H1 (cell line): ENCODE measurements around the gene PRDX2. TPM values are rescaled to one million over a fixed set of nuclear protein-coding genes. Genes with fewer than 3 reads are reported as not detected.

Experiments
- CTCF ChIA-PET: fragments of 300-600 bp; sonication (Branson Sonifier 250); formaldehyde crosslinking; loops from one replicate; lab custom pipeline; 2021; ENCODE audit not compliant: partially characterized antibody; lab: Charles Lee
- POLR2A ChIA-PET: fragments of 300-600 bp; sonication (Branson Sonifier 250); formaldehyde crosslinking; loops from one replicate; lab custom pipeline; 2021; ENCODE audit warnings: inconsistent platforms; ENCODE audit not compliant: partially characterized antibody; lab: Charles Lee
- DNase-seq, 2 experiments: peaks; one replicate each; pipeline versions ENCODE4 v3.0.0 to v3.0.0-alpha.2; 2010 to 2022; ENCODE audit warnings: low spot score in 2 of 2, low read depth in 1 of 2, mixed read lengths in 1 of 2
- FAIRE-seq: peaks from 2 replicates; lab custom pipeline; 2011; peaks lifted over from hg19 to GRCh38; lab: Jason Lieb, UNC
- H2AFZ ChIP-seq: 2 replicates; pipeline ENCODE4 v1.8.1; 2012; ENCODE audit warnings: low read length, inconsistent platforms
- H2AK5ac ChIP-seq: 2 replicates; pipeline ENCODE4 v1.6.1; 2013; ENCODE audit warnings: low read depth, low read length
- H2BK120ac ChIP-seq: replicated peaks from 2 replicates; pipeline ENCODE3; 2013; ENCODE audit warnings: low read depth, low read length, inconsistent platforms
- H2BK12ac ChIP-seq: 2 replicates; pipeline ENCODE4 v1.6.1; 2013; ENCODE audit warnings: low read depth, low read length
- H2BK15ac ChIP-seq: 2 replicates; pipeline ENCODE4 v1.6.1; 2013; ENCODE audit warnings: low read length
- H2BK20ac ChIP-seq: 2 replicates; pipeline ENCODE4 v1.6.1; 2013; ENCODE audit warnings: low read length
- H2BK5ac ChIP-seq: 2 replicates; pipeline ENCODE4 v1.6.1; 2013; ENCODE audit warnings: low read depth, low read length
- H3K14ac ChIP-seq: 2 replicates; pipeline ENCODE4 v1.6.1; 2013; ENCODE audit warnings: inconsistent platforms; ENCODE audit not compliant: insufficient read length
- H3K18ac ChIP-seq: 2 replicates; pipeline ENCODE4 v1.6.1; 2013; ENCODE audit warnings: low read length; ENCODE audit errors: extremely low read depth
- H3K23ac ChIP-seq: 2 replicates; pipeline ENCODE4 v1.6.1; 2013; ENCODE audit warnings: inconsistent platforms; ENCODE audit not compliant: insufficient read length
- H3K23me2 ChIP-seq: 2 replicates; pipeline ENCODE4 v1.6.1; 2013; ENCODE audit warnings: low read depth, low read length
- H3K27ac ChIP-seq: 2 replicates; pipeline ENCODE4 v1.6.1; 2011; ENCODE audit warnings: low read depth, low read length, inconsistent platforms
- H3K27me3 ChIP-seq, 4 experiments: replicated peaks in 1 of 4; 1 replicate in 1 of 4; 2 replicates in 3 of 4; pipeline versions ENCODE4 v1.6.1 to v1.8.1; 2011 to 2013; ENCODE audit warnings: low read length in 3 of 4, mild to moderate bottlenecking in 3 of 4, inconsistent platforms in 2 of 4, mixed read lengths in 2 of 4, moderate library complexity in 1 of 4; ENCODE audit not compliant: control insufficient read depth in 3 of 4, insufficient read depth in 3 of 4; ENCODE audit errors: extremely low read depth in 1 of 4
- H3K36me3 ChIP-seq, 4 experiments: 2 replicates each; pipeline versions ENCODE4 v1.6.1 to v1.8.1; 2011 to 2013; ENCODE audit warnings: mild to moderate bottlenecking in 4 of 4, low read length in 3 of 4, moderate library complexity in 2 of 4, control low read depth in 1 of 4, inconsistent platforms in 1 of 4; ENCODE audit not compliant: insufficient read depth in 4 of 4, control insufficient read depth in 2 of 4
- H3K4ac ChIP-seq: replicated peaks from 2 replicates; pipeline ENCODE3; 2013; ENCODE audit warnings: low read length, low read depth, mixed read lengths, inconsistent platforms; ENCODE audit not compliant: insufficient read length
- H3K4me1 ChIP-seq, 4 experiments: replicated peaks in 1 of 4; 1 replicate in 1 of 4; 2 replicates in 3 of 4; pipeline versions ENCODE4 v1.6.1 to v1.8.1; 2011 to 2013; ENCODE audit warnings: low read length in 3 of 4, inconsistent platforms in 2 of 4, mixed read lengths in 1 of 4; ENCODE audit not compliant: insufficient read depth in 4 of 4, control insufficient read depth in 3 of 4
- H3K4me2 ChIP-seq, 2 experiments: 2 replicates each; pipeline versions ENCODE4 v1.6.1 to v1.8.1; 2011 to 2013; ENCODE audit warnings: low read depth in 2 of 2, low read length in 2 of 2, control low read depth in 1 of 2, inconsistent platforms in 1 of 2, mild to moderate bottlenecking in 1 of 2; ENCODE audit not compliant: insufficient read depth in 1 of 2
- H3K4me3 ChIP-seq, 4 experiments: fragments of 200-600, 300-600 bp in 1 of 4; sonication (generic), shearing (Covaris generic), sonication (Bioruptor Twin) in 1 of 4; 2 replicates each; pipeline versions ENCODE4 v1.5.1 to v1.8.1; 2011 to 2016; ENCODE audit warnings: low read length in 4 of 4, low read depth in 3 of 4, control low read depth in 2 of 4, inconsistent platforms in 2 of 4, mild to moderate bottlenecking in 2 of 4, mixed read lengths in 1 of 4, moderate library complexity in 1 of 4; ENCODE audit not compliant: insufficient read depth in 2 of 4; ENCODE audit errors: extremely low read depth in 1 of 4
- H3K56ac ChIP-seq: replicated peaks from 2 replicates; pipeline ENCODE3; 2013; ENCODE audit warnings: low read depth, mild to moderate bottlenecking, mixed read lengths, low read length, inconsistent platforms; ENCODE audit not compliant: insufficient read length
- H3K79me1 ChIP-seq: 2 replicates; pipeline ENCODE4 v1.6.1; 2013; ENCODE audit warnings: low read depth, low read length, control low read depth
- H3K79me2 ChIP-seq, 2 experiments: 2 replicates each; pipeline versions ENCODE4 v1.6.1 to v1.8.1; 2012 to 2013; ENCODE audit warnings: low read length in 2 of 2, mild to moderate bottlenecking in 2 of 2, inconsistent platforms in 1 of 2; ENCODE audit not compliant: insufficient read depth in 2 of 2, control insufficient read depth in 1 of 2
- H3K9ac ChIP-seq, 4 experiments: replicated peaks in 1 of 4; 1 replicate in 1 of 4; 2 replicates in 3 of 4; pipeline versions ENCODE4 v1.6.1 to v1.8.1; 2011 to 2013; ENCODE audit warnings: low read depth in 3 of 4, low read length in 3 of 4, control low read depth in 2 of 4, mild to moderate bottlenecking in 2 of 4, moderate library complexity in 2 of 4, inconsistent platforms in 1 of 4; ENCODE audit errors: extremely low read depth in 1 of 4
- H3K9me3 ChIP-seq, 2 experiments: 2 replicates each; pipeline versions ENCODE4 v1.6.1 to v1.8.1; 2012 to 2013; ENCODE audit warnings: mild to moderate bottlenecking in 2 of 2, moderate library complexity in 2 of 2, control low read depth in 1 of 2, inconsistent platforms in 1 of 2, low read depth in 1 of 2, low read length in 1 of 2, mixed read lengths in 1 of 2; ENCODE audit not compliant: insufficient read depth in 2 of 2
- H4K20me1 ChIP-seq, 2 experiments: replicated peaks in 1 of 2; 2 replicates each; pipeline versions ENCODE3 to v1.8.1; 2011 to 2013; ENCODE audit warnings: inconsistent platforms in 2 of 2, low read length in 2 of 2, mild to moderate bottlenecking in 1 of 2; ENCODE audit not compliant: insufficient read depth in 2 of 2, control insufficient read depth in 1 of 2
- H4K5ac ChIP-seq: 2 replicates; pipeline ENCODE4 v1.6.1; 2013; ENCODE audit warnings: low read length, low read depth, mixed read lengths, inconsistent platforms; ENCODE audit not compliant: insufficient read length
- H4K8ac ChIP-seq: 2 replicates; pipeline ENCODE4 v1.8.0; 2013; ENCODE audit warnings: mild to moderate bottlenecking, moderate library complexity, low read length, inconsistent platforms; ENCODE audit not compliant: insufficient read depth; ENCODE audit errors: extremely low read depth
- H4K91ac ChIP-seq: replicated peaks from 2 replicates; pipeline ENCODE3; 2013; ENCODE audit warnings: low read length, mixed read lengths, inconsistent platforms; ENCODE audit not compliant: insufficient read length
- CREB1 ChIP-seq: IDR thresholded peaks from 2 replicates; pipeline ENCODE4 v1.6.1; 2012; ENCODE audit warnings: inconsistent platforms
- EGR1 ChIP-seq: IDR thresholded peaks from 2 replicates; pipeline ENCODE4 v1.6.1; 2011; ENCODE audit warnings: low read depth, low read length, borderline replicate concordance
- EZH2 ChIP-seq: fragments of 200-600 bp; sonication (generic); IDR thresholded peaks from 2 replicates; pipeline ENCODE4 v1.7.1; 2012; ENCODE audit warnings: low read depth, mild to moderate bottlenecking, moderate library complexity, low read length, inconsistent platforms; ENCODE audit not compliant: severe bottlenecking
- HDAC2 ChIP-seq, 2 experiments: fragments of 300-600 bp in 1 of 2; sonication (generic) in 1 of 2; IDR thresholded peaks; 2 replicates each; pipeline ENCODE4 v1.6.1; 2011 to 2012; ENCODE audit warnings: low read depth in 2 of 2, low read length in 2 of 2, mild to moderate bottlenecking in 2 of 2, moderate library complexity in 2 of 2, borderline replicate concordance in 1 of 2, inconsistent platforms in 1 of 2
- JUN ChIP-seq: IDR thresholded peaks from 2 replicates; pipeline ENCODE4 v1.6.1; 2011; ENCODE audit warnings: low read depth, mild to moderate bottlenecking, improper control_type of control experiment, low read length
- KDM1A ChIP-seq: fragments of 200-600, 300-600 bp; sonication (generic); IDR thresholded peaks from 2 replicates; pipeline ENCODE4 v1.7.1; 2016; ENCODE audit warnings: mild to moderate bottlenecking, low read length, borderline replicate concordance
- KDM5A ChIP-seq: fragments of 200-600 bp; IDR thresholded peaks from 2 replicates; pipeline ENCODE4 v1.7.1; 2012; ENCODE audit warnings: mild to moderate bottlenecking, low read length, inconsistent platforms, mixed read lengths
- NRF1 ChIP-seq: IDR thresholded peaks from 2 replicates; pipeline ENCODE4 v1.6.1; 2011; ENCODE audit warnings: mild to moderate bottlenecking, low read depth, low read length, improper control_type of control experiment
- POLR2AphosphoS5 ChIP-seq: IDR thresholded peaks from 2 replicates; pipeline ENCODE4 v1.6.1; 2011; ENCODE audit warnings: low read depth, low read length
- RXRA ChIP-seq: IDR thresholded peaks from 2 replicates; pipeline ENCODE4 v1.6.1; 2011; ENCODE audit warnings: low read depth, mild to moderate bottlenecking, low read length, moderate library complexity; ENCODE audit not compliant: insufficient read depth
- SP4 ChIP-seq: IDR thresholded peaks from 2 replicates; pipeline ENCODE4 v1.6.1; 2012; ENCODE audit warnings: low read length, inconsistent platforms
- ZNF274 ChIP-seq: IDR thresholded peaks from 2 replicates; pipeline ENCODE4 v1.7.0; 2012; ENCODE audit warnings: low read length, borderline replicate concordance; ENCODE audit errors: extremely low read depth
- WGBS, 2 experiments: shearing (Covaris generic) in 1 of 2; methylation state at CpG; one replicate each; pipeline versions ENCODE4 v1.1.6 to v1.1.7; 2013 to 2015; ENCODE audit warnings: low lambda C conversion rate in 2 of 2, mixed read lengths in 2 of 2, inconsistent platforms in 1 of 2, low coverage in 1 of 2, missing lambda C conversion rate in 1 of 2; ENCODE audit not compliant: insufficient replicate concordance in 2 of 2, insufficient coverage in 1 of 2, insufficient read length in 1 of 2; ENCODE audit errors: extremely low coverage in 1 of 2, missing lambda C conversion rate in 1 of 2; 5-methylcytosine and 5-hydroxymethylcytosine counted together
- polyA plus RNA-seq, 7 experiments: library from polyadenylated mRNA; depleted of rRNA in 3 of 7; stranded (reverse) in 5 of 7; unstranded in 2 of 7; fragments of >200 nt in 5 of 7; fragments of 200-250 nt in 2 of 7; gene quantifications; 1 replicate in 5 of 7; 2 replicates in 1 of 7; 4 replicates in 1 of 7; pipeline versions ENCODE4 v1.2.1 to v1.2.3, GENCODE V29; 2011 to 2013; ENCODE audit warnings: missing spikeins in 2 of 7, mixed read lengths in 2 of 7
- total RNA-seq: library from RNA; stranded (reverse); fragmentation: NEBNext Ultra II Directional; extraction: Animal tissue kit (Norgen Biotek cat#: 25700); gene quantifications from 2 replicates; pipeline ENCODE4 v1.2.1, GENCODE V29; 2021
- TF ChIP-seq, protein P1 (sequence below): IDR thresholded peaks from 2 replicates; pipeline ENCODE4 v1.6.1; 2011; ENCODE audit warnings: low read length, improper control_type of control experiment

The PRDX2 gene
- total and polyA plus RNA-seq, 2 of the 8 experiments (the other 6 are each of a cell fraction or from before 2014, with no cell fraction given) = 380 to 748 TPM

DNA sequence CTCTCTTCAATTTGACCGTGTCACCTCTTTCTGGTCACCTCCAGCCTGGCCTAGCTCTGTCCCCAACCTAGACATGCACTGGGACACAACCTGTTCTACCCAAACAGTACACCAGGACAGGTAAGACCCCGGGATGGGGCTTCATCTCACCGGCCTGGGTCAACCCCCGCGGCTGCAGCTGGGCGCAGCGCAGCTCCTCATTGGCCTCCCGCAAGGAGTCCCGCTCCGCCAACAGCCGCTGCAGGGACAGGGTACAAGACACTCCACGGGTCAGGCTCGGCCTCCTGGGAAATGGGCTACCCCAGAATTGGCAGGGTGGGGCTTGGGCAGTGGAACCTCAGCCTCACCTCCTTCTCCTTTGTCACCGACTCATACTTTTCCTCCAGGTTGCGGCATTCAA is 33.9 kb downstream of the PRDX2 start:
- H4K91ac ChIP-seq = no peak overlapping the region
- H3K18ac ChIP-seq = no peak overlapping the region
- no peak overlapping the region for H2AK5ac ChIP-seq
- no peak overlapping the region for H3K9ac ChIP-seq
- FAIRE-seq (no peak), DNase-seq (no peak)
- no peak overlapping the region for H3K27ac ChIP-seq
- no peaks in the 10 kb centered on the region for H3K9me3 ChIP-seq
- no peak overlapping the region for H3K4me3 ChIP-seq
- no peak overlapping the region for H3K4ac ChIP-seq
- no peak overlapping the region for H2BK15ac ChIP-seq
- H2BK120ac ChIP-seq = no peak overlapping the region
- H4K20me1 ChIP-seq = peaks cover 1 to 4% of the 10 kb centered on the region in 2 experiments
- H3K79me2 ChIP-seq = no peaks in the 10 kb centered on the region
- no peak overlapping the region for H4K8ac ChIP-seq
- no peak overlapping the region for H3K4me2 ChIP-seq
- ChIA-PET CTCF (interaction anchor here (0.6 to 17.5 kb wide), 6 partner anchors 6 to 80 kb away, joined by 3 to 288 read pairs (median 10); partner anchors contain the start of genes HOOK2, JUNB, PRDX2 and RNASEH2A), POLR2A (interaction anchor here (0.9 to 9.2 kb wide), 7 partner anchors 10 to 97 kb away, joined by 3 to 70 read pairs (median 6); partner anchors contain the start of genes BEST2, GET3, PRDX2 and THSD8)
- H3K79me1 ChIP-seq = no peaks in the 10 kb centered on the region
- no peak overlapping the region for H3K56ac ChIP-seq
- no peak overlapping the region for H3K14ac ChIP-seq
- no peak overlapping the region for H2BK20ac ChIP-seq
- no peak overlapping the region for H3K23ac ChIP-seq
- H3K36me3 ChIP-seq = peaks cover 4 to 48% (median 27%) of the 10 kb centered on the region in 4 experiments
- H2BK5ac ChIP-seq = no peak overlapping the region
- H3K4me1 ChIP-seq = peaks cover 0 to 8% (median 4%) of the 10 kb centered on the region in 4 experiments; a peak in 6 of 7 replicates
- H3K27me3 ChIP-seq = no peaks in the 10 kb centered on the region
- no peak overlapping the region for H4K5ac ChIP-seq
- WGBS, 2 experiments = 96% methylated on average over 15 of the region's 15 CpGs; no CpG with 5 or more reads in 1 of the 2 experiments
- H2BK12ac ChIP-seq = no peak overlapping the region
- H2AFZ ChIP-seq = no peak overlapping the region
- no peaks in the 10 kb centered on the region for H3K23me2 ChIP-seq
- no peak for TF ChIP-seq SP4
- TF ChIP-seq JUN = no peak
- no peak for TF ChIP-seq NRF1
- no peak for TF ChIP-seq CREB1
- TF ChIP-seq POLR2AphosphoS5 = no peak
- TF ChIP-seq KDM5A = no peak
- no peak for TF ChIP-seq KDM1A
- no peak for TF ChIP-seq RXRA
- TF ChIP-seq, protein P1, sequence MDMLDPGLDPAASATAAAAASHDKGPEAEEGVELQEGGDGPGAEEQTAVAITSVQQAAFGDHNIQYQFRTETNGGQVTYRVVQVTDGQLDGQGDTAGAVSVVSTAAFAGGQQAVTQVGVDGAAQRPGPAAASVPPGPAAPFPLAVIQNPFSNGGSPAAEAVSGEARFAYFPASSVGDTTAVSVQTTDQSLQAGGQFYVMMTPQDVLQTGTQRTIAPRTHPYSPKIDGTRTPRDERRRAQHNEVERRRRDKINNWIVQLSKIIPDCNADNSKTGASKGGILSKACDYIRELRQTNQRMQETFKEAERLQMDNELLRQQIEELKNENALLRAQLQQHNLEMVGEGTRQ = no peak
- no peak for TF ChIP-seq EGR1
- no peak for TF ChIP-seq HDAC2 (IDR thresholded peaks at IDR 0.05; ENCODE audit: borderline replicate concordance in 1 of 2, low read depth in 2 of 2, low read length in 2 of 2)
- no peak for TF ChIP-seq ZNF274
- TF ChIP-seq EZH2 = no peak
